Measurements from ENCODE around the gene NFATC2.
A peak's percentile ranks its signal among the peaks of the same experiment; 100 is the strongest.
"Not testable (repeated sequence)": the region's sequence is repeated elsewhere in the genome, so short reads cannot be mapped to it uniquely, and the experiment has no call there.

NFATC2 gene

GRCh38 chr20:51568533-51568932 is 26.0 kb upstream of the NFATC2 start:
- DNase-seq (ENCODE audit: low spot score), result not testable (repeated sequence)

- DNase-seq (ENCODE audit: low spot score), result no peak
Measured at GRCh38 chr20:51567622-51568021, 25.1 kb upstream of the NFATC2 start.

GRCh38 chr20:51566594-51566993 is 24.1 kb upstream of the NFATC2 start:
- no peak for DNase-seq (ENCODE audit: low spot score)

- DNase-seq (ENCODE audit: low spot score), result no peak
Measured at GRCh38 chr20:51565298-51566144, 23.0 kb upstream of the NFATC2 start.

- DNase-seq (ENCODE audit: low spot score), result no peak
Measured at GRCh38 chr20:51563486-51564332, 21.2 kb upstream of the NFATC2 start.

- DNase-seq (ENCODE audit: low spot score), result no peak
Measured at GRCh38 chr20:51563174-51563485, 20.6 kb upstream of the NFATC2 start.

- DNase-seq (ENCODE audit: low spot score), result peak; percentile 9
Measured at GRCh38 chr20:51562332-51563173, 20.0 kb upstream of the NFATC2 start.

GRCh38 chr20:51562027-51562331 is 19.5 kb upstream of the NFATC2 start:
- no peak for DNase-seq (ENCODE audit: low spot score)

- no peak for DNase-seq (ENCODE audit: low spot score)
Measured at GRCh38 chr20:51560550-51561307, 18.2 kb upstream of the NFATC2 start.

GRCh38 chr20:51560042-51560441 is 17.5 kb upstream of the NFATC2 start:
- DNase-seq (ENCODE audit: low spot score), result no peak

- no peak for DNase-seq (ENCODE audit: low spot score)
Measured at GRCh38 chr20:51554538-51555165, 12.1 kb upstream of the NFATC2 start.

GRCh38 chr20:51553897-51554486 is 11.5 kb upstream of the NFATC2 start:
- no peak for DNase-seq (ENCODE audit: low spot score)

- DNase-seq (ENCODE audit: low spot score), result no peak
Measured at GRCh38 chr20:51551186-51551585, 8.7 kb upstream of the NFATC2 start.

GRCh38 chr20:51549474-51549873 is 7.0 kb upstream of the NFATC2 start:
- DNase-seq (ENCODE audit: low spot score), result no peak

- no peak for DNase-seq (ENCODE audit: low spot score)
Measured at GRCh38 chr20:51547951-51548350, 5.4 kb upstream of the NFATC2 start.

GRCh38 chr20:51545515-51545914 is 3.0 kb upstream of the NFATC2 start:
- no peak for DNase-seq (ENCODE audit: low spot score)

- DNase-seq (ENCODE audit: low spot score), result no peak
Measured at GRCh38 chr20:51543422-51543788, 886 bp upstream of the NFATC2 start.

GRCh38 chr20:51542033-51542570 is 417 bp downstream of the NFATC2 start:
- DNase-seq (ENCODE audit: low spot score), result no peak

GRCh38 chr20:51541189-51542032 is 1.1 kb downstream of the NFATC2 start:
- DNase-seq (ENCODE audit: low spot score), result no peak

GRCh38 chr20:51540580-51540979 is 1.9 kb downstream of the NFATC2 start:
- no peak for DNase-seq (ENCODE audit: low spot score)
